ENCODE data around the gene YTHDF1.
A peak's percentile ranks its signal among the peaks of the same experiment; 100 is the strongest.

The YTHDF1 gene

DNA sequence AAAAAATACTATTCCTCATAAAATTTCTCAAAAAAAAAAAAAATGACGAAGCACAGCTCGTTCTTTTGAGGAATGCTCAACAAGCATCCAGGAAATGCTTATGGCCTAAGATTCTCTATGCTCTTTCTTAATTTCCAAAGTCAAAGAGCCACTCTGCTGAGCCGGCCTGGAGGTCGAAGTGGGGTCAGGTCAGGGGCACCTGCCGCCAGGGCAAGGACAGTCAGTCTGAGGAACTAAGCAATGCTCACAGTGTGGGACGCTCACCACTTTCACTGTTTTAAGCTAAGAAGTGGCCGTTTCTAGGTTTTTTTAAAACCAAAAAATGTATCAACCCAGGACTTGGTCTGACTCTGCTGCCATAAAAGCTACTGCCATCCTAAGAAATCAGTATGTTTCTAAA, 17.3 kb downstream of the YTHDF1 start:
- Mint-ChIP-seq H3K27ac (no peak overlapping the region), H3K36me3 (ENCODE audit: low read depth) (peaks cover 68% of the 10 kb centered on the region)

DNA sequence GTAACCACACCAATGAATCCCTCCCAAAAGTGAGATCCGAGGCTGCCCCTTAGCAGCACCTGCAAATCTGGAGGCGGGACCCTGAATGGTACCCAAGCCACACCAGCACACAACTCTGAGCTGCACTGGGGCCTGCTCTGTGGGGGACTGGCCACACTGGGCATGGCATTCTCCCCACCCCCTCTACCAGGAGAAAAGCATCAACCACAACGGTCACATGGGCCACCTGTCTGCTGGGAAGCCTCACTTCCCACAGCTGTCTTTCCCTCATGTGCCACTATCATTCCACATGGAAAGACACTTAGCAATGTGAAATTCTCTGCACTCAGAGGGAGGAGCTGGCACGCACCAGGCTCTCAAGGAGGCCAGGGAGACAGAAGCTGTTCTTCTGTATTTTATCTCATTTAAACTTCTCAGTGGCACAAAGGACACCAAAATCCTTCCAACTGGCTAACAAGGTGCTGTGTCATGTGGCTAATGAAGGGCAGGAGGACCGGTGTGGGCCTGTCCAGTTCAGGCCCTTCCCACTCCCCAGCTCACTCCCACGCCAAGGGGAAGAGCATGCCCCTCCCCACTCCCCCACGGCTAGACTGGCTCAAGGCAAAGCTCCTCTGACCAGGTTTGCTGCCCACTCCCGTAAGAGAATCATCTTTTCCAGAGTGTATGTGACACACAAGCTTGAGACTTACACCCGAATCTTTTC, 19.0 kb downstream of the YTHDF1 start:
- peaks cover 54% of the 10 kb centered on the region for H3K36me3 Mint-ChIP-seq (ENCODE audit: low read depth)
- TF ChIP-seq, protein P1, sequence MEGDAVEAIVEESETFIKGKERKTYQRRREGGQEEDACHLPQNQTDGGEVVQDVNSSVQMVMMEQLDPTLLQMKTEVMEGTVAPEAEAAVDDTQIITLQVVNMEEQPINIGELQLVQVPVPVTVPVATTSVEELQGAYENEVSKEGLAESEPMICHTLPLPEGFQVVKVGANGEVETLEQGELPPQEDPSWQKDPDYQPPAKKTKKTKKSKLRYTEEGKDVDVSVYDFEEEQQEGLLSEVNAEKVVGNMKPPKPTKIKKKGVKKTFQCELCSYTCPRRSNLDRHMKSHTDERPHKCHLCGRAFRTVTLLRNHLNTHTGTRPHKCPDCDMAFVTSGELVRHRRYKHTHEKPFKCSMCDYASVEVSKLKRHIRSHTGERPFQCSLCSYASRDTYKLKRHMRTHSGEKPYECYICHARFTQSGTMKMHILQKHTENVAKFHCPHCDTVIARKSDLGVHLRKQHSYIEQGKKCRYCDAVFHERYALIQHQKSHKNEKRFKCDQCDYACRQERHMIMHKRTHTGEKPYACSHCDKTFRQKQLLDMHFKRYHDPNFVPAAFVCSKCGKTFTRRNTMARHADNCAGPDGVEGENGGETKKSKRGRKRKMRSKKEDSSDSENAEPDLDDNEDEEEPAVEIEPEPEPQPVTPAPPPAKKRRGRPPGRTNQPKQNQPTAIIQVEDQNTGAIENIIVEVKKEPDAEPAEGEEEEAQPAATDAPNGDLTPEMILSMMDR (IDR thresholded peaks at IDR 0.05; ENCODE audit: unreplicated experiment in 3 of 3) = no peak
- H3K4me1 Mint-ChIP-seq = peaks cover 9% of the 10 kb centered on the region
- H3K9me3 Mint-ChIP-seq = no peaks in the 10 kb centered on the region
- no peaks in the 10 kb centered on the region for H3K27me3 Mint-ChIP-seq (ENCODE audit: low read depth)
- H3K27ac Mint-ChIP-seq = peak overlapping the region in 1 of 3 experiments; percentile 59
- no peak overlapping the region for H3K4me3 Mint-ChIP-seq

More for the DNA sequence above, 17.3 kb downstream of the YTHDF1 start:
- H3K4me3 Mint-ChIP-seq = no peak overlapping the region
- H3K9me3 Mint-ChIP-seq = no peaks in the 10 kb centered on the region
- no peaks in the 10 kb centered on the region for H3K27me3 Mint-ChIP-seq (ENCODE audit: low read depth)
- TF ChIP-seq, protein P1 (IDR thresholded peaks at IDR 0.05; ENCODE audit: unreplicated experiment in 3 of 3) = no peak
- peaks cover 9% of the 10 kb centered on the region for H3K4me1 Mint-ChIP-seq

DNA sequence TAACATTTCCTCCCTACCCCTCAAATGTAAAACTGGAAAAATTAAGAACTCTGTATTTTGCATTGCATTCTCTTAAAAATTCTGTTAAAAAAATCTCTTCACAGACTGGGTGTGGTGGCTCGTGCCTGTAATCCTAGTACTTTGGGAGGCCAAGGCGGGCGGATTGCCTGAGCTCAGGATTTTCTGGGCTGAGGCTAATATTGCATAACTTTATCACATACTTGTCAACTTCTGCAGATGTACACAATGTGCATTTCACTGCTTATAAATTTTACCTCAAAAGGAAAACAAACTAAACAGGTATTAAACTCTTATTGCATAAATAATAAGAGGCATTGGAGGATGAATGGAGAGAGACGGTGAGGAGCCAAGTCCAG, 21.1 kb downstream of the YTHDF1 start:
- H3K4me1 Mint-ChIP-seq = peaks cover 9% of the 10 kb centered on the region
- H3K27me3 Mint-ChIP-seq (ENCODE audit: low read depth) = no peaks in the 10 kb centered on the region
- no peak overlapping the region for H3K27ac Mint-ChIP-seq

DNA sequence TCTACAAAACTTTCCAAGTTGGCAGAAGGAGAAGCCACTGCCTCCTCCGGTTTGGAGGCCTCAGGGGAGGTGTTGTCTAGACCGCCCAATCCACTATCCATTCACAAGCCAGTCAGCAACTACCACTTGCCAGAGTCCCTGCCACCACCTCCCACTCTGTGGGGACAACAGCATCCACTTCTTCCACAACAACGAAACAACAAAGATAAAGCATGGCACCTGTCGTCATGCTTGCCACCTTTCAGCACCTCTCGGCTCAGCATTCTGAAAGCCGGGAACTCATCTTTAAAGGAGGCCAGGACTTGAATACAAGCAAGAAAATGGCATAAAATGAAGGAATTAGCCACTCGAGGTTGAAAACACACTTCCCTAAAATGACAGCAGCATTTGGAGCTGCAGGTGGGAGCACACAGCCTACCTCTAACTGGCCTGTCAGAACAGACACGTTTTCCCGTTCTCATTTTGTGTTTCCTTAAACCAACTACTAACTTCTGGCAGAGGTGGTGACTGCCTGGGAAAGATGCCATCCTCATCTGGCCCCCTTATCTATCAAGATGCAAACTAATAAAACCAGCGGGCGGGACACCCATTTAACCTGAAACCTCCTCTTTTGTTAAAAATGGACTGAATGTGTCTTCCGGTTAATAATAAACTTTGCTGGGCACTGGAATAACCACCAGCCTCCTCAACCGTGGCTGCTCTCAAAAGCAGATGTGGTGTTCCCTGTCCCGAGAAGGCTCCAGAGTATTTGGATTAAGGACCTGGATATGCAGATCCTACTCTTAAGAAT, 21.7 kb downstream of the YTHDF1 start:
- no peak overlapping the region for H3K4me3 Mint-ChIP-seq
- no peaks in the 10 kb centered on the region for H3K9me3 Mint-ChIP-seq
- peak overlapping the region in 1 of 3 experiments; percentile 40 for H3K27ac Mint-ChIP-seq
- TF ChIP-seq, protein P1 (IDR thresholded peaks at IDR 0.05; ENCODE audit: unreplicated experiment in 3 of 3) = no peak
- peaks cover 4% of the 10 kb centered on the region for H3K27me3 Mint-ChIP-seq (ENCODE audit: low read depth)
- H3K36me3 Mint-ChIP-seq (ENCODE audit: low read depth) = peaks cover 44% of the 10 kb centered on the region
- peaks cover 9% of the 10 kb centered on the region for H3K4me1 Mint-ChIP-seq

More for the DNA sequence above, 21.1 kb downstream of the YTHDF1 start:
- Mint-ChIP-seq H3K4me3 (no peak overlapping the region), H3K36me3 (ENCODE audit: low read depth) (peaks cover 44% of the 10 kb centered on the region), H3K9me3 (no peaks in the 10 kb centered on the region)
- TF ChIP-seq, protein P1 (IDR thresholded peaks at IDR 0.05; ENCODE audit: unreplicated experiment in 3 of 3) = no peak

DNA sequence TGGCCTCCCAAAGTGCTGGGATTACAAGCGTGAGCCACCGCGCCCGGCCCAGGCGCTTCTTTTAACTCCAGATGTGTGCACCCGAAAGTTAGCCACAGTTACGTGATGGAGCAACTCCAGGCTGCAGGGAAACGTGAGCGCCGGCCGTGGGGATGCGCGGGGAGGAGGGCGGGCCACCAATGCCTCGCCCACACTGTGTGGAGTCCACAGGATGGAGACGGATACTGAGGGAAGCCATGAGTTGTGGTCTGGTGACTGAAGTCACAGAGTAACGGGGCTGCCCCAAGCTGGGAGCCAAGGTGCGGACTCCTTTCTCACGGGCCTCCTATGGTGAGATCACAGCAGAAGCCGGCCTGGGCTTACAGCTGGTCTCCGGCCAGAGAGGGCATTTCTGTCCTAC, 23.2 kb downstream of the YTHDF1 start:
- TF ChIP-seq, protein P1 (IDR thresholded peaks at IDR 0.05; ENCODE audit: unreplicated experiment in 3 of 3) = no peak
- Mint-ChIP-seq H3K27ac (no peak overlapping the region), H3K36me3 (ENCODE audit: low read depth) (peaks cover 33% of the 10 kb centered on the region), H3K4me1 (peaks cover 7% of the 10 kb centered on the region), H3K4me3 (no peak overlapping the region), H3K27me3 (ENCODE audit: low read depth) (peaks cover 6% of the 10 kb centered on the region), H3K9me3 (no peaks in the 10 kb centered on the region)

All from nephron (organoid).